ENCODE data around the gene TRAPPC1.
A peak's percentile ranks its signal among the peaks of the same experiment; 100 is the strongest.

The TRAPPC1 gene

GRCh38 chr17:7910711-7911110 lies 21.0 kb downstream of the TRAPPC1 start:
- DNase-seq (ENCODE audit: low spot score) (no peak), ATAC-seq (ENCODE audit: low read depth) (no peak)
- Histone ChIP-seq H3K27ac (ENCODE audit: poor library complexity, severe bottlenecking) (no peak overlapping the region), H3K4me3 (ENCODE audit: severe bottlenecking) (no peak overlapping the region), H3K27me3 (ENCODE audit: insufficient read depth, poor library complexity, severe bottlenecking) (no peaks in the 10 kb centered on the region), H3K9me3 (ENCODE audit: severe bottlenecking) (no peaks in the 10 kb centered on the region), H3K36me3 (ENCODE audit: low read depth) (peaks cover 49% of the 10 kb centered on the region), H3K4me1 (ENCODE audit: insufficient read depth, poor library complexity, severe bottlenecking) (peaks cover 9% of the 10 kb centered on the region)
- TF ChIP-seq CTCF (IDR thresholded peaks at IDR 0.05; ENCODE audit: poor library complexity, severe bottlenecking), result no peak

- Histone ChIP-seq H3K4me1 (ENCODE audit: insufficient read depth, poor library complexity, severe bottlenecking) (peaks cover 9% of the 10 kb centered on the region), H3K36me3 (ENCODE audit: low read depth) (peaks cover 53% of the 10 kb centered on the region), H3K4me3 (ENCODE audit: severe bottlenecking) (no peak overlapping the region), H3K27me3 (ENCODE audit: insufficient read depth, poor library complexity, severe bottlenecking) (no peaks in the 10 kb centered on the region), H3K27ac (ENCODE audit: poor library complexity, severe bottlenecking) (no peak overlapping the region), H3K9me3 (ENCODE audit: severe bottlenecking) (no peaks in the 10 kb centered on the region)
- ATAC-seq (ENCODE audit: low read depth) (no peak), DNase-seq (ENCODE audit: low spot score) (no peak)
- no peak for TF ChIP-seq CTCF (IDR thresholded peaks at IDR 0.05; ENCODE audit: poor library complexity, severe bottlenecking)
These were observed 21.5 kb downstream of the TRAPPC1 start for GRCh38 chr17:7910281-7910680.

GRCh38 chr17:7909089-7909488 lies 22.7 kb downstream of the TRAPPC1 start:
- no peak for TF ChIP-seq CTCF (IDR thresholded peaks at IDR 0.05; ENCODE audit: poor library complexity, severe bottlenecking)
- no peaks in the 10 kb centered on the region for H3K27me3 ChIP-seq (ENCODE audit: insufficient read depth, poor library complexity, severe bottlenecking)
- no peak for DNase-seq (ENCODE audit: low spot score)
- H3K4me1 ChIP-seq (ENCODE audit: insufficient read depth, poor library complexity, severe bottlenecking), result peaks cover 1% of the 10 kb centered on the region
- no peaks in the 10 kb centered on the region for H3K9me3 ChIP-seq (ENCODE audit: severe bottlenecking)
- no peak overlapping the region for H3K27ac ChIP-seq (ENCODE audit: poor library complexity, severe bottlenecking)
- ATAC-seq (ENCODE audit: low read depth), result no peak
- H3K4me3 ChIP-seq (ENCODE audit: severe bottlenecking), result no peak overlapping the region
- peaks cover 65% of the 10 kb centered on the region for H3K36me3 ChIP-seq (ENCODE audit: low read depth)

- Histone ChIP-seq H3K4me1 (ENCODE audit: insufficient read depth, poor library complexity, severe bottlenecking) (no peaks in the 10 kb centered on the region), H3K4me3 (ENCODE audit: severe bottlenecking) (no peak overlapping the region), H3K9me3 (ENCODE audit: severe bottlenecking) (no peaks in the 10 kb centered on the region), H3K36me3 (ENCODE audit: low read depth) (peaks cover 90% of the 10 kb centered on the region), H3K27ac (ENCODE audit: poor library complexity, severe bottlenecking) (no peak overlapping the region), H3K27me3 (ENCODE audit: insufficient read depth, poor library complexity, severe bottlenecking) (no peaks in the 10 kb centered on the region)
- DNase-seq (ENCODE audit: low spot score) (no peak), ATAC-seq (ENCODE audit: low read depth) (peak; percentile 33; the same call in 1 of the 3 replicates)
- TF ChIP-seq CTCF (IDR thresholded peaks at IDR 0.05; ENCODE audit: poor library complexity, severe bottlenecking), result no peak
These were observed 28.3 kb downstream of the TRAPPC1 start for GRCh38 chr17:7903154-7904103.

GRCh38 chr17:7897773-7898172 lies 34.0 kb downstream of the TRAPPC1 start:
- no peaks in the 10 kb centered on the region for H3K4me1 ChIP-seq (ENCODE audit: insufficient read depth, poor library complexity, severe bottlenecking)
- no peak overlapping the region for H3K4me3 ChIP-seq (ENCODE audit: severe bottlenecking)
- no peaks in the 10 kb centered on the region for H3K9me3 ChIP-seq (ENCODE audit: severe bottlenecking)
- peaks cover 85% of the 10 kb centered on the region for H3K36me3 ChIP-seq (ENCODE audit: low read depth)
- DNase-seq (ENCODE audit: low spot score) (no peak), ATAC-seq (ENCODE audit: low read depth) (peak; percentile 61)
- H3K27me3 ChIP-seq (ENCODE audit: insufficient read depth, poor library complexity, severe bottlenecking), result no peaks in the 10 kb centered on the region
- TF ChIP-seq CTCF (IDR thresholded peaks at IDR 0.05; ENCODE audit: poor library complexity, severe bottlenecking), result peak; percentile 53
- H3K27ac ChIP-seq (ENCODE audit: poor library complexity, severe bottlenecking), result no peak overlapping the region

Data from RWPE2 (cell line).